Activated T-cell treated with anti-CD3 and anti-CD28 coated beads, Interleukin-2, amount 50 U/mL, for 48 hours (primary cell): ENCODE measurements around the gene SMTNL2.
A peak's percentile ranks its signal among the peaks of the same experiment; 100 is the strongest.
"Not testable (repeated sequence)": the region's sequence is repeated elsewhere in the genome, so short reads cannot be mapped to it uniquely, and the experiment has no call there.

Experiments
- DNase-seq, 2 experiments: peaks; one replicate each; pipeline ENCODE4 v3.0.0-alpha.2; 2020

The SMTNL2 gene

DNA sequence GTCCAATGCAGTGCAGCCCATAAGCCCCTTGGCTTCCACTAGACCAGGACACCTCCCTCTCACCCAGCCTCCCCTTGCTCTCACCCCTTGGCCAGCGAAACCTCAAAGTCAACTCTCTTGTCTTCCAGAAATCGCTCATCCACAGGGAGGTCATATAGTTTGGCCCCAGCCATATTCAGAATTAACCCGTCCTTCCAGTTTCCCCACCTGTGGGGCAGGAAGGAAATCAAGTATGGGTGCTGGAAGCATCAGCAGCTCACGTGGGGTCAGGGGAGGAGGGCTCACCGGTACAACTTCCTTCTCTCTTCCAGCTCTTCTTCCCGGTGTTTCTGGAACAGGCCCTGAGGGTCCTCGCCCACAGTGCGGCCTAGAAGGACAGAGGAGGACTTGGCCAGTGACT, 54.4 kb downstream of the SMTNL2 start:
- DNase-seq = not testable (repeated sequence)

DNA sequence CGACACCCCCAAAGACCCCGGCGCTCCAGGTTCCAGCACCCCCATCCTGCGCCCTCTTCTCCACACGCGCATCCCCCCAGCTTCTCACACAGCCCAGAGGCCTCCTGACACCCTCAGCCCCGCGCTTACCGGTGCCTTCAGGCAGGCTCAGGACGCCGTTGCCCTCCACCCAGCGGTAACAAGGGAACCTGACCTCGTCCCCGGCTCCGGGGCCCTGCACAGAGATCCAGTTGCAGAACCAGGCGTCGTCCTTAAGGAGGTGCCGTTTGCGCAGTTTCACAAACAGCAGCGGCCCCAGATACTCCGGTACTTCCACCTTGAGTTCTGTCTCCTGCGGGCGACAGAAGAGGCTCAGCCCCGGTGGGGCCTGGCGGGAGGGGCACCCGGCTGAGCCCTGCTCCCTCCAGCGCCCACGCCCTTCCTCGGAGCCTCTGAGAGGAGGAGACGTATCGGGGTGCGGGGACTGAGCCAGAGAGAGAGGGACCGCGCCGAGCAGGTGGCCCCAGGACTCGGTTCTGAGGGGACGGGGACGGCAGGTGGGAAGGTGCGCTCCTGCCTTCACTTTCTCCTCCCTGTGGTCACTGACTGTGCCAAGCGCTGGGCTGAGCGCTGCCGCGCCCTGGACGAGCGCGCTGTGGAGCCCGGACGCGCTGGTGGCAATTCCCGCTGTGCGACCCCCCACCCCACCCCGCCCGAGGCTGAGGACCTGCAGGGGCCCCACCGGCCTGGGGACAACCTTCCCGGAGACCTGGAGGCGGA, 55.2 kb downstream of the SMTNL2 start:
- peak; percentile 40 to 49 for DNase-seq

DNA sequence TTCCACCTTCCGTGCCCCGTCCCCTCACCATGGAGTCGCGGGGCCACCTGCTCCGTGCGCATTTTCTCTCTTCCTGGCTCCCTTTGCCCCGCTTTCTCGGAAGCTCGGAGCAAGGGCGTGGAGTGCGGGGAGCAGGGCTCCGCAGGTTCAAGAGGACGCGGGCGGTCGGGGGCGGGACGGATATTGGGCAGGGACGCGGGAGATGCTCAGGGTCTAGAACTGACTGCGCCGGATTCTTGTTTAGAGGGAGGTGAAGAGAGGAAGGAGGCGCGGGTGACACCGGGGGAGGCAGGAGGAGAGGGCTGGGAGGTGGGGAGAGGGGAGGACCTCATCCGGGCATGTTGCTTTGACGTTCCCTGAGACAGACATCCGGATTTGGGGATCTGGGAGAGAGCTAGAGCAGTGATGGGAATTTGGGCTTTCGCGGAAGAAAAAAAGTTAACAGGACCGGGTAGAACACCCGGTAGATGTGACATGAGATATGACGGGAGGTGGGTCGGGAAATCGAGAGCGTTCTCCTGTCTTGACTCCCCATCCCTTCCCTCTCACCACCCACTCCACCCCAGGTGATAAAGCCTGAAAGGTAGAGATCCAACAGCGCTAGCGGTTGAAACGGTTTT, 56.4 kb downstream of the SMTNL2 start:
- DNase-seq = peak; percentile 43 to 46

DNA sequence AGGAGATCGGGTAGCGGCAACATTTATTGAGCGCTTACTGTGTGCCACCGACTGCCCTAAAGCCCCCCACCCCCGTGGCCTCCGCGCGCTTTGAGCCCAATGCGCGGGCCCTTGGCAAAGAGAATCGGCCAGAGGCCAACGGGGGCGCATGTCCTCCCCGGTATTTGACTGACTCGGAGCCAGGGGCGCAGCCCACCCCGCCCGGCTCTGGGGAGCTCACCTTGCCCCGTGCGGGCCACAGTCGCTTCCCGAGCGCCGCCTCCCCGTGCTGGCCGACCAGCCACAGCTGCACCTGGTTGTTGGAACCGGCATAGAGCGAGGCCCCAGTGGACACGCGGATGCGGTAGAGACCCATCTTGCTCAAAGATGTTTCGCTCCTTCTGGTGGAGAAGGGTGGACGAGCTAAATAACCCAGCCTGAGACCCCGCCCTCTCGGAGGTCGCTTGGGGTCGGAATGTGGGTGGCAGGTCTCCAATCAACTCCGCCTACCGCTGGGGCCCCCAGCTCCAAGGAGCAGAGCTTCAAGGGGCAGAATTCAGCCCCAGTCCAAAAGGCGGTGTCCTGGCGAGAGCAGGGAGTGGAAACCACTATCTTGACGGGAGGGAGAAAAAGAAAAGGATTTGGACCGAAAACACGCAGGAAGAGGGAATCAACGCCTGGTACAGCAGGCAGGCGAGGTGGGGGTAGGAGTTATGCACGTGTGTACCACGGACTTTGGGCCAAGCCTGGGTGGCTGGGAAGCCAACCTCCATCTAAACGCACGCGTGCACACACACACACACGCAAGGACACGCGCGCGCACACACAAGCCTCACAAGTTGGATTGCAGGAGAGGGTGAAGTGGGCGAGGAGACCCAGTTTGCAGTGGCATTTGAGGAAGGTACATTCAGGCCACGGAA, 57.2 kb downstream of the SMTNL2 start, which contains the start of gene ALOX15:
Gene ALOX15, minus strand, starts transcription at position 382 of the 899 bp plus-strand sequence. Its CDS starts 27 bp downstream, at position 355.
- DNase-seq = peak in 1 of 2 experiments; percentile 27

DNA sequence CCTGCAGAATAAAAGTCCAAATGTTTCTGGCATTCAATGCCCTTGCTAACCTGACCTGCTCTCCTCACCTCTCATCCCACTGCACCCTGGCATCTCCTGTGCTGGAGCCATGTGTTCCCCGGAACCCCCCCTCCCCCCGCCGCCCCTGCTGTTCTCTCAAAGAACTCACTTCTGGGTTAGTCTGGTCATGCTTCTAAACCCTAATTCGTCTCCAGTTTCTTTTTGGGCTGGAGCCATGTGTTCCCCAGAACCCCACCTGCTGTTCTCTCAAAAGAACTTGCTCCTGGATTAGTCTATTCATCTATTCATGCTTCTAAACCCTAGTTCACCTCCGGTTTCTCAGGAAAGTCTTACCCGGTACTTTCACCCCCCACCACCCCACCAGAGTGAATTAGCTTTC, 58.0 kb downstream of the SMTNL2 start:
- DNase-seq = no peak

DNA sequence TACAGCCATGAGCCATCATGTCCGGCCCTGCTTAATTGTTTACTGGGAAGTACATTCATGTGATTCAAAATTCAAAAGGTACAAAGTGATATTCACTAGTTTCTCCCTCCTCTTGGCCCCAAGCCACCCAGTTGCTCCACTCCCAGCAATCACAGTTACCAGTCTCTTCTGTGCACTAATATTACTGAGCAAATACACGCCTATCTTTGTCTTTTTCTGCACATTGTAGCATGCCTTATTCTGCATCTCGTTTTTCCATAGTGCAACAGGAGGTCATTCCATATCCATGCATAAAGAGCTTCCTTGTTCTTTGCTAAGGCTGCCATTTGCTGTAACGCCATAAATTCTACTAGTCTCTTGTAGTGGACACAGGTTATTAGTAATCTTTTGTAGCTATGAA, 59.3 kb downstream of the SMTNL2 start:
- DNase-seq = no peak

DNA sequence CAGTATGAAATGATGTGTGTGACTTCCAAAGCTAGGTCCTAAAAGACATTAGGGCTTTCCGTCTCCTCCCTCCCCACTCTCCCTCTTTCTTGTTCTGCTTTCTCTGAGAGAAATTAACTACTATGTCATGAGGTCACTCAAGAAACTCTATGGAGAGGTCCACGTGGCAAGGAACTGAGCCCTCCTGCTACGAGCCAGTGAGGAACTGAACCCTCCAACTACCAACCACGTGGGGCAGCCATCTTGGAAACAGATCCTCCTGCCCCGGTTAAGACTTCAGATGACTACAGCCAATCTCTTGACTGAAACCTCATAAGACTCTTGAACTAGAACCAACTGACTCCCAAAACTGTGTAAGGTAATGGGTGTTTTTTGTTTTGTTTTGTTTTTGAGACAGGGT, 61.3 kb downstream of the SMTNL2 start:
- DNase-seq = no peak

DNA sequence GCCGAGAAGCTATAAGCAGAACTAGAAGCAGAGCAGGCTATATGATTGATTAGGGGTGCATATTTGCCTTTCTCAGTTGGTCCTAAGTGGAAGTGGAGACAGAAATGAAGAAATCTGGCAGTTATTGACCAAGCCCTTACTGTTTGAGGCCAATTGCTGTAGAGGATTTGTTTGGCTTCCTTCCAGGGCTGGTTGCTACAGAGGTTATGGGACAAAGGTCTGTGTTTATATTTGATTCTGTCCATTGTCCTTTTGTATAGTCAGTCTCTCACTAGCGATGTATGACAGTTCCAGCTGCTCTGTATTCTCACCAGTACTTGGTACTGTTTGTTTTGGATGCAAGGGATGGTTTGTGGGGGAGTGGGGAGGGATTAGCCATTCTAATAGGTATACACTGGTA, 64.4 kb downstream of the SMTNL2 start:
- no peak for DNase-seq

DNA sequence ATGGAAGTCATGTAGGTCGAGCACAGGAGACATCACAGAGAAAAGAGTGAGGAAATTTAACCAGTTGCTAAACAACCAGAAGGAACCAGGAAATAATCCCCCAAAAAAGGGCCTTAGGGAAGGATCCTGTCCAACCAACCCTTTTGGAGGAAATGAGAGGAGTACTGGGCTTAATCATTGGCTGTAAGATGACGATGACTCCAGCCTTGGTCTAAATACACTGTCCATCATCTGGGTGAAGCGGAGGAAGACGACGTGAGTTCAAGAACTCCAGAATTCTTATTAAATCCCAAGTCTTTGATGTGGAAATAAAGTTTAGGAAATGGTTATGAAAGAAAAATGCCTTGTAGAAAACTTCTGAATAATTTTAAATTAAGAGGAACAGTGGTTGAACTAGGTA, 68.7 kb downstream of the SMTNL2 start:
- no peak for DNase-seq

DNA sequence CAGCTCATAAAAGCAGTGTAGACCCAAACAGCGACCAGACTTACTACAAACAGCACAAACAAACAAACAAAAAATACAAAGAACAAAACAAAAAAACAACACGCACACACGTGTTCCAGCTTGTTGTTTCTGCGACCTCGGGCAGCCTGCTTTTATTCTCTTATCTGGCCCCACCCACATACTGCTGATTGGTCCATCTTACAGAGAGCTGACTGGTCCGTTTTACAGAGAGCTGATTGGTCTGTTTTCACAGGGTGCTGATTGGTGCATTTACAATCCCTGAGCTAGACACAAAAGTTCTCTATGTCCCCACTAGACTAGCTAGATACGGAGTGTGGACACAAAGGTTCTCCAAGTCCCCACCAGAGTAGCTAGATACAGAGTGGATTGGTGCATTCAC, 71.6 kb downstream of the SMTNL2 start:
- not testable (repeated sequence) for DNase-seq

DNA sequence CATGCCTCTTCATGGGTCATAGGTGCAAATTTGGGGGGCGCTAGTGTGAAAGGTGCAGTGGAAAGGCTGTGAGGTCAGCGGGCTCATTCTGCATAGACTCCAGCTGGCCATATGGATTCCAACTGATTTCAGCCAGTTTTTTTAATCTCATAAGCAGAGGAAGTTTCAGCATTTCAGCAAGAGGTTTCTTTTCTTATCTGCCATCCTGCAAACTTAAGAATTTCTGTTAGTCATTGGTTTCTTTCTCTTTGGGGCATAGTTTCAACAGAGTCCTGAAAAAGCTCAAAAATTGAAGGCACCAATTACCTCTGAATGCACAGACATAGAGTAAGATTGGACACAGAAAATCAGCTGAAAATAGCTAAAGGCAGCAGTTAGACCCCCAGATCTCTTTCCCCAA, 73.3 kb downstream of the SMTNL2 start:
- DNase-seq = no peak
